ENCODE measurements around the gene NANOS3. TPM values are rescaled to one million over a fixed set of nuclear protein-coding genes. Genes with fewer than 3 reads are reported as not detected.

The NANOS3 gene
- total RNA-seq, 4 donors from 2014 or later: not detected

DNA sequence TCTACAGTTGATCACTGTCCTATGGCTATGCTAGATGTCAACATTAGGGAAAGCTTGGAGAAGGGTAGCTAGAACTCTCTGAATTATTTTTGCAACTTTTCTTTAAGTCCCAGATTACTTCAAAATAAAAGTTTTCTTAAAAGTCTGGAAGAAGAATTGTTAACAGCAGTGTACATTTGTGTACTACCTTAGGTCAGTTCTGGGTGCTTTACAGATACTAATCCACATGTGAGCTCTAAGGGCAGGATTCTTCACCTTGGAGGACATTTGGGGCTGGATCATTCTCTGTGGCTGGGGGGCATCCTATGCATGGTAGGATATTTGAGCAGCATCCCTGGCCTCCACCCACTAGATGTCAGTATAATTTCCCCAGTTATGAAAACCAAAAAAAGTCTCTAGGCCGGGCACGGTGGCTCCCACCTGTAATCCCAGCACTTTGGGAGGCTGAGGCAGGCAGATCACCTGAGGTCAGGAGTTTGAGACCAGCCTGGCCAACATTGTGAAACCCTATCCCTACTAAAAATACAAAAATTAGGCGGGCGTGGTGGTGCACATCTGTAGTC, 26.1 kb downstream of the NANOS3 start:
- TF ChIP-seq CTCF (IDR thresholded peaks at IDR 0.05; ENCODE audit: low read depth): no peak

- TF ChIP-seq CTCF (IDR thresholded peaks at IDR 0.05; ENCODE audit: low read depth): no peak
Measured at GRCh38 chr19:13905634-13906520, 28.9 kb downstream of the NANOS3 start, which contains the start of the genes BRME1 and CC2D1A. TSS of gene BRME1 (minus strand) at chr19:13906117. CDS start at chr19:13904892, 1,225 bp downstream. TSS of gene CC2D1A (plus strand) at chr19:13906201. CDS start at chr19:13906442, 241 bp downstream.

GRCh38 chr19:13906521-13906904, 29.6 kb downstream of the NANOS3 start:
- no peak for TF ChIP-seq CTCF (IDR thresholded peaks at IDR 0.05; ENCODE audit: low read depth)

DNA sequence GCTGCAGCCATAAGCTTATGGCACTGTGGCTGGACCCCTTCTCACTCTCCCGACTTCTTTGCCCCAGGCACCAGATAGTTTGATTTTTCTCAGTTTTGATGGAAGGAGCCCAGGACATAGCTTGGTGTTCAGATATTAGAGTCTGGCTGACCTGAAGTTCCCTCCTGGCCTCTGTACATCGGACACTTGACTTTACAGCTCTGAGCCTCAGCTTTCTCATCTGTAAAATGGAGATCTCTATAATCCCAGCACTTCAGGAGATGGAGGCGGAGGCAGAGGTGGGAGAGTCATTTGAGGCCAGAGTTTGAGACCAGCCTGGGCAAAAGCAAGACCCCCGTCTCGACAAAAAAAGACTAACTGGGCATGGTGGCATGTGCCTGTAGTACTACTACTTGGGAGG, 30.0 kb downstream of the NANOS3 start:
- no peak for TF ChIP-seq CTCF (IDR thresholded peaks at IDR 0.05; ENCODE audit: low read depth)

- no peak for TF ChIP-seq CTCF (IDR thresholded peaks at IDR 0.05; ENCODE audit: low read depth)
Measured at GRCh38 chr19:13908674-13909073, 31.7 kb downstream of the NANOS3 start.

DNA sequence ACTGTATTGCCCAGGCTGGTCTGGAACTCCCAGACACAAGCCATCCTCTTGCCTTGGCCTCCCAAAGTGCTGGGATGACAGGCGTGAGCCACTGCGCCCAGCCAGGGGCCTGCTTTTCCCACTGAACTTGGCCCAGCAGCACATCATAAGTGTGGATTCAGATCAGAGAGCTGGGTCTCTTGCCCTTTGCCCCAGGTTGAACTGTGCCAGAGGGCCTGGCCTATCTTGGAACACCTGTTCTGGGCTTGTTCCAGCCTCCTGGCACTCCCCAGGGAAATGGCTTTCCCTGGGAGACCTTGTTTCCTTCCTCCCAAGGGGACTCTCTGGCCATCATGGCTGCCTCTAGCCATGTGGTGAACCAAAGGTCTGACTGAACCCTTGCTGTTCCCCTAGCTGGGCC, 32.5 kb downstream of the NANOS3 start:
- no peak for TF ChIP-seq CTCF (IDR thresholded peaks at IDR 0.05; ENCODE audit: low read depth)

GRCh38 chr19:13913352-13913751, 36.4 kb downstream of the NANOS3 start:
- no peak for TF ChIP-seq CTCF (IDR thresholded peaks at IDR 0.05; ENCODE audit: low read depth)

Data from subcutaneous adipose tissue (tissue), 4 donors.